Measurements from ENCODE around the gene MOB3A. TPM values are rescaled to one million over a fixed set of nuclear protein-coding genes. Genes with fewer than 3 reads are reported as not detected.
A peak's percentile ranks its signal among the peaks of the same experiment; 100 is the strongest.

Gene MOB3A
- total and polyA plus RNA-seq, 2 of the 13 experiments (the other 11 are each of a cell fraction or from before 2014, with no cell fraction given), result 3.5 to 17.8 TPM

DNA sequence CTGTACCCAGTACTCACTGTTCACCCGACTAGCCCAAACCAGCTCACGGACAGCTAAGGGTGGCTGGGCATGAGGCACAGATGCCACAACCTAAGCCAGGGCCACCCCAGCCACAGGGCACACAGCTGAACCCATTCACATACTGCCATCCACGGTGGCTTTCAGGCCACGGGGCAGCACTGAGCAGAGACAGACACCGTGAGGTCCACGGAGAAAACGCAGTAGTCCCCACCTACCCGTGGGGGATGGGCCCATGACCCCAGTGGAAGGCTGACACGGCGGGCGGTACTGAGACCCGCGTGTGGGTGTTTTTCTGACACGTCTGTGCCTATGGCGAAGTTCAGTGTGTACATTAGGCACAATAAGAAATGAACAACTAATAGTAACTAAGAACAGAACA lies 26.1 kb upstream of the MOB3A start:
- no peak for TF ChIP-seq U2AF2 (IDR thresholded peaks at IDR 0.05; ENCODE audit: low read depth, low read length)
- DNase-seq (ENCODE audit: low spot score), result no peak
- no TSS peak for BruUV-seq (replicated peaks)
- Histone ChIP-seq H3K9me3 (ENCODE audit: low read length) (no peaks in the 10 kb centered on the region), H3K4me2 (ENCODE audit: low read depth, low read length) (no peak overlapping the region), H3K9ac (ENCODE audit: insufficient read depth, low read depth, low read length) (no peak overlapping the region), H2AFZ (ENCODE audit: low read length) (no peak overlapping the region), H3K4me3 (replicated peaks in 1 of 3; ENCODE audit: insufficient read depth in 1 of 3, low read depth in 2 of 3, low read length in 3 of 3) (no peak overlapping the region), H4K20me1 (ENCODE audit: insufficient read depth, low read length) (no peaks in the 10 kb centered on the region), H3K27ac (ENCODE audit: extremely low read length, insufficient read depth, low read length) (no peak overlapping the region), H3K79me2 (ENCODE audit: insufficient read depth, low read length) (no peaks in the 10 kb centered on the region), H3K27me3 (ENCODE audit: control insufficient read depth in 1 of 2, insufficient read depth in 2 of 2, low read length in 2 of 2) (no peaks in the 10 kb centered on the region), H3K36me3 (replicated peaks in 1 of 2; ENCODE audit: control insufficient read depth in 1 of 2, insufficient read depth in 2 of 2, low read length in 2 of 2) (peaks cover 37 to 74% of the 10 kb centered on the region in 2 experiments), H3K4me1 (ENCODE audit: insufficient read depth, low read length) (no peaks in the 10 kb centered on the region)
- over 99% methylated on average over 11 of the region's 15 CpGs for WGBS (ENCODE audit: low lambda C conversion rate)
- ChIA-PET POLR2A (no interaction called here), CTCF (ENCODE audit: low intra/inter-chr PET ratio, low total read pairs) (no interaction called here)
- ATAC-seq, result no peak
- intact Hi-C loops (cut with micrococcal nuclease; ENCODE audit: unreplicated experiment) (no loop called here), in situ Hi-C loops (cut with HindIII; ENCODE audit: extremely low pct_ligation_motif_present, low pct_unique_long_range_greater_than_20kb) (no loop called here)
- FAIRE-seq, result no peak

DNA sequence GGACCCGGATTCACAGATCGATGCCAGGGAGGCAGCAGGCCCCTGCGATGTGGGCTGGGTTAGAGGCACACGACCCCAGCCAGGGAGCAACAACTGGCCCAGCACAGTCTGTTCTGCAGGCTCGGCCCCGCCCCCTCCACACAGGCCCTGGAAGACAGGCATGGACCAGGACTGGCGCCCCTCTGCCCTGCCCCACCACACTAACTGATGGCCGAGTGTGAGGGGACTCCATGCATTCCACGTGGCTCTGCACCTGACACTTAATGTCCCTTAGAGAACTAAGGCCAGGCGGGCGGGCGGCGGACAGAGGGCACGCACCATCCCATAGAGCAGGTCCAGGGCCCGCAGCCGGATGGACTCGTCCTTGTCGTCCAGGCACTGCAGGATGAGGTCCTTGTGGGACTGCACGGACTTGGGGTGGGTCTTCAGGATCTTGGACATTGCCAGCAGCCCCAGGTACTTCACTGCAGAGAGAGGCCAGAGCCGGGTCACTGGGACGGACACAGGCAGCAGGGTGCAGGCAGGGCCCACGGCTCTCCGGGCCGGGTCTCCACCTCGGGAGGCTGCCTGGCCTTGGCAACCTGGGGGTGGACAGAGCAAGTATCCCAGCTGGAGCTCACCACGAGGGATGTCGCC lies 25.4 kb upstream of the MOB3A start:
- Histone ChIP-seq H3K27me3 (ENCODE audit: control insufficient read depth in 1 of 2, insufficient read depth in 2 of 2, low read length in 2 of 2) (no peaks in the 10 kb centered on the region), H3K4me2 (ENCODE audit: low read depth, low read length) (no peak overlapping the region), H3K79me2 (ENCODE audit: insufficient read depth, low read length) (no peaks in the 10 kb centered on the region), H3K27ac (ENCODE audit: extremely low read length, insufficient read depth, low read length) (no peak overlapping the region), H2AFZ (ENCODE audit: low read length) (no peak overlapping the region), H4K20me1 (ENCODE audit: insufficient read depth, low read length) (no peaks in the 10 kb centered on the region), H3K9ac (ENCODE audit: insufficient read depth, low read depth, low read length) (no peak overlapping the region), H3K4me1 (ENCODE audit: insufficient read depth, low read length) (no peaks in the 10 kb centered on the region), H3K9me3 (ENCODE audit: low read length) (no peaks in the 10 kb centered on the region), H3K36me3 (replicated peaks in 1 of 2; ENCODE audit: control insufficient read depth in 1 of 2, insufficient read depth in 2 of 2, low read length in 2 of 2) (peaks cover 39 to 77% of the 10 kb centered on the region in 2 experiments), H3K4me3 (replicated peaks in 1 of 3; ENCODE audit: insufficient read depth in 1 of 3, low read depth in 2 of 3, low read length in 3 of 3) (no peak overlapping the region)
- no TSS peak for BruUV-seq (replicated peaks)
- DNase-seq (ENCODE audit: low spot score) (no peak), ATAC-seq (no peak), FAIRE-seq (no peak)
- no CpG with 5 or more reads among the region's 27 CpGs for WGBS (ENCODE audit: low lambda C conversion rate)
- in situ Hi-C loops (cut with HindIII; ENCODE audit: extremely low pct_ligation_motif_present, low pct_unique_long_range_greater_than_20kb) (no loop called here), intact Hi-C loops (cut with micrococcal nuclease; ENCODE audit: unreplicated experiment) (no loop called here)
- TF ChIP-seq, protein P1, sequence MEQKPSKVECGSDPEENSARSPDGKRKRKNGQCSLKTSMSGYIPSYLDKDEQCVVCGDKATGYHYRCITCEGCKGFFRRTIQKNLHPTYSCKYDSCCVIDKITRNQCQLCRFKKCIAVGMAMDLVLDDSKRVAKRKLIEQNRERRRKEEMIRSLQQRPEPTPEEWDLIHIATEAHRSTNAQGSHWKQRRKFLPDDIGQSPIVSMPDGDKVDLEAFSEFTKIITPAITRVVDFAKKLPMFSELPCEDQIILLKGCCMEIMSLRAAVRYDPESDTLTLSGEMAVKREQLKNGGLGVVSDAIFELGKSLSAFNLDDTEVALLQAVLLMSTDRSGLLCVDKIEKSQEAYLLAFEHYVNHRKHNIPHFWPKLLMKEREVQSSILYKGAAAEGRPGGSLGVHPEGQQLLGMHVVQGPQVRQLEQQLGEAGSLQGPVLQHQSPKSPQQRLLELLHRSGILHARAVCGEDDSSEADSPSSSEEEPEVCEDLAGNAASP (CRISPR knock-in tag; IDR thresholded peaks at IDR 0.05; ENCODE audit: borderline replicate concordance), result no peak
- TF ChIP-seq, protein P2, sequence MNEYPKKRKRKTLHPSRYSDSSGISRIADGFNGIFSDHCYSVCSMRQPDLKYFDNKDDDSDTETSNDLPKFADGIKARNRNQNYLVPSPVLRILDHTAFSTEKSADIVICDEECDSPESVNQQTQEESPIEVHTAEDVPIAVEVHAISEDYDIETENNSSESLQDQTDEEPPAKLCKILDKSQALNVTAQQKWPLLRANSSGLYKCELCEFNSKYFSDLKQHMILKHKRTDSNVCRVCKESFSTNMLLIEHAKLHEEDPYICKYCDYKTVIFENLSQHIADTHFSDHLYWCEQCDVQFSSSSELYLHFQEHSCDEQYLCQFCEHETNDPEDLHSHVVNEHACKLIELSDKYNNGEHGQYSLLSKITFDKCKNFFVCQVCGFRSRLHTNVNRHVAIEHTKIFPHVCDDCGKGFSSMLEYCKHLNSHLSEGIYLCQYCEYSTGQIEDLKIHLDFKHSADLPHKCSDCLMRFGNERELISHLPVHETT (CRISPR knock-in tag; conservative IDR thresholded peaks at IDR 0.05), result no peak
- TF ChIP-seq ZNF790 (CRISPR knock-in tag; IDR thresholded peaks at IDR 0.05; ENCODE audit: borderline replicate concordance), result no peak
- peak; percentile 53 for TF ChIP-seq AGO2 (optimal IDR thresholded peaks at IDR 0.05; ENCODE audit: low read depth, low read length)
- TF ChIP-seq CENPX (CRISPR knock-in tag; IDR thresholded peaks at IDR 0.05), result no peak
- CTCF ChIA-PET (ENCODE audit: low intra/inter-chr PET ratio, low total read pairs), result no interaction called here
- POLR2A ChIA-PET, result no interaction called here

Measured in HepG2 (cell line).